ENCODE data around the gene RSPH3.

Gene RSPH3

GRCh38 chr6:158924499-158925455 is 75.2 kb downstream of the RSPH3 start:
- DNase-seq = no peak

GRCh38 chr6:158923805-158924498 is 76.0 kb downstream of the RSPH3 start:
- DNase-seq = no peak

All from NCI-H2171 (cell line).